ENCODE data around the gene FMN1. TPM values are rescaled to one million over a fixed set of nuclear protein-coding genes. Genes with fewer than 3 reads are reported as not detected.

The FMN1 gene
- total RNA-seq, 2 donors from 2014 or later, result 2.4 to 3.1 TPM

GRCh38 chr15:32927124-32927523 lies 267.4 kb downstream of the FMN1 start:
- no peaks in the 10 kb centered on the region for H3K27me3 ChIP-seq
- H3K9me3 ChIP-seq, result peaks cover 0 to 5% of the 10 kb centered on the region in 2 donors
- H3K27ac ChIP-seq, result no peak overlapping the region
- H3K36me3 ChIP-seq, result no peaks in the 10 kb centered on the region
- TF ChIP-seq CTCF (IDR thresholded peaks at IDR 0.05), result no peak
- no peak for DNase-seq (ENCODE audit: low spot score)
- no peak overlapping the region for H3K4me3 ChIP-seq
- H3K4me1 ChIP-seq, result no peaks in the 10 kb centered on the region

GRCh38 chr15:32923176-32923575 lies 271.3 kb downstream of the FMN1 start:
- Histone ChIP-seq H3K27me3 (no peaks in the 10 kb centered on the region), H3K4me3 (no peak overlapping the region), H3K36me3 (no peaks in the 10 kb centered on the region), H3K9me3 (no peaks in the 10 kb centered on the region), H3K4me1 (no peaks in the 10 kb centered on the region), H3K27ac (no peak overlapping the region)
- TF ChIP-seq CTCF (IDR thresholded peaks at IDR 0.05), result no peak
- DNase-seq (ENCODE audit: low spot score), result no peak

GRCh38 chr15:32922541-32922940 lies 272.0 kb downstream of the FMN1 start:
- H3K27me3 ChIP-seq, result no peaks in the 10 kb centered on the region
- no peak for DNase-seq (ENCODE audit: low spot score)
- H3K4me1 ChIP-seq, result no peaks in the 10 kb centered on the region
- H3K36me3 ChIP-seq, result no peaks in the 10 kb centered on the region
- no peak overlapping the region for H3K4me3 ChIP-seq
- TF ChIP-seq CTCF (IDR thresholded peaks at IDR 0.05), result no peak
- no peak overlapping the region for H3K27ac ChIP-seq
- H3K9me3 ChIP-seq, result no peaks in the 10 kb centered on the region

- no peak for DNase-seq (ENCODE audit: low spot score)
- Histone ChIP-seq H3K36me3 (no peaks in the 10 kb centered on the region), H3K4me3 (no peak overlapping the region), H3K27me3 (no peaks in the 10 kb centered on the region), H3K4me1 (no peaks in the 10 kb centered on the region), H3K9me3 (no peaks in the 10 kb centered on the region), H3K27ac (no peak overlapping the region)
- TF ChIP-seq CTCF (IDR thresholded peaks at IDR 0.05), result no peak
Measured at GRCh38 chr15:32919749-32920414, 274.6 kb downstream of the FMN1 start.

GRCh38 chr15:32918547-32918946 lies 276.0 kb downstream of the FMN1 start:
- Histone ChIP-seq H3K4me1 (no peaks in the 10 kb centered on the region), H3K9me3 (no peaks in the 10 kb centered on the region), H3K36me3 (no peaks in the 10 kb centered on the region), H3K4me3 (no peak overlapping the region), H3K27ac (no peak overlapping the region), H3K27me3 (no peaks in the 10 kb centered on the region)
- no peak for DNase-seq (ENCODE audit: low spot score)
- no peak for TF ChIP-seq CTCF (IDR thresholded peaks at IDR 0.05)

GRCh38 chr15:32910839-32911238 lies 283.7 kb downstream of the FMN1 start:
- Histone ChIP-seq H3K27ac (no peak overlapping the region), H3K4me1 (no peaks in the 10 kb centered on the region), H3K36me3 (no peaks in the 10 kb centered on the region), H3K4me3 (no peak overlapping the region), H3K9me3 (no peaks in the 10 kb centered on the region), H3K27me3 (no peaks in the 10 kb centered on the region)
- no peak for TF ChIP-seq CTCF (IDR thresholded peaks at IDR 0.05)
- DNase-seq (ENCODE audit: low spot score), result no peak

Measured in right atrium auricular region (tissue), 2 donors.